Thoracic aorta (tissue), 2 donors: ENCODE data around the gene SQOR. TPM values are rescaled to one million over a fixed set of nuclear protein-coding genes. Genes with fewer than 3 reads are reported as not detected.

Experiments used
- ATAC-seq: fragments of 150-250 bp; one replicate; pipeline ENCODE4 v1.8.0; 2017; ENCODE audit warnings: low read depth; ENCODE audit not compliant: insufficient number of reproducible peaks, low FRiP score
- DNase-seq: peaks from one replicate; pipeline ENCODE4 v3.0.0-alpha.2; 2020; ENCODE audit warnings: low spot score
- H3K27ac ChIP-seq, 2 donors: fragments of 200-600 bp; sonication (generic); 1 replicate in 1 of 2; 2 replicates in 1 of 2; pipeline ENCODE4 v1.5.1; 2016; ENCODE audit warnings: mild to moderate bottlenecking in 2 of 2, moderate library complexity in 2 of 2
- H3K27me3 ChIP-seq: fragments of 200-600 bp; sonication (generic); replicated peaks from 2 replicates; pipeline ENCODE4 v1.6.0; 2016; ENCODE audit warnings: mild to moderate bottlenecking; ENCODE audit not compliant: insufficient read depth
- H3K36me3 ChIP-seq: fragments of 200-600 bp; sonication (generic); one replicate; pipeline ENCODE4 v1.5.1; 2016
- H3K4me1 ChIP-seq, 2 donors: fragments of 200-600 bp; sonication (generic); 1 replicate in 1 of 2; 2 replicates in 1 of 2; pipeline versions ENCODE4 v1.5.1 to v1.6.0; 2016; ENCODE audit warnings: low read depth in 2 of 2, mild to moderate bottlenecking in 1 of 2; ENCODE audit not compliant: control insufficient read depth in 1 of 2
- H3K4me3 ChIP-seq: fragments of 200-600 bp; sonication (generic); 2 replicates; pipeline ENCODE4 v1.5.1; 2016; ENCODE audit warnings: mild to moderate bottlenecking
- H3K9me3 ChIP-seq: fragments of 200-600 bp; sonication (generic); 2 replicates; pipeline ENCODE4 v1.5.1; 2016
- CTCF ChIP-seq: fragments of 200-600 bp; sonication (generic); IDR thresholded peaks from one replicate; pipeline ENCODE4 v1.5.1; 2019; ENCODE audit warnings: antibody characterized with exemption
- total RNA-seq, 2 donors: library from RNA; depleted of rRNA; stranded (reverse); fragments of >200 nt; gene quantifications; one replicate each; pipeline versions ENCODE4 v1.1.0 to v1.2.3, GENCODE V29; 2016

Gene SQOR
- total RNA-seq, 2 donors from 2014 or later, result 57.0 to 65.1 TPM

- DNase-seq (no peak), ATAC-seq (no peak)
- Histone ChIP-seq H3K27ac (no peak overlapping the region), H3K27me3 (no peaks in the 10 kb centered on the region), H3K9me3 (no peaks in the 10 kb centered on the region), H3K4me3 (no peak overlapping the region), H3K36me3 (peaks cover 10% of the 10 kb centered on the region), H3K4me1 (peaks cover 5% of the 10 kb centered on the region in 2 donors)
- TF ChIP-seq CTCF, result no peak
Measured at GRCh38 chr15:45594835-45595530, 39.8 kb upstream of the SQOR start.

DNA sequence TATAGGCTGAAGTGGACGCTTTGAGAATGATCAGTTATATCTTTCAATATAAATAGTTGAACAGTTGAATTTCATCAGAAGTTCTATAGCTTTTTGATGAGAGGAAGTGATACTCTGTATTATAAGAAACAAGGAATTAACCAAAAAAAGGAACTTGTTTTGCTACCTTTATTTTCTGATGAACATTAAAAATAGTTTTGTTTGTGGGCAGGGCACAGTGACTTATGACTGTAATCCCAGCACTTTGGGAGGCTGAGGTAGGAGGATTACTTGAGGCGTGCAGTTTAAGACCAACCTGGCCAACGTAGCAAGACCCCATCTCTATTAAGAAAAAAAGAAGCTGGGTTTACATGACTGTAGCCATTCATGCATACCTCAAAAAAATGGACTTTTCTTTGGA, 30.9 kb upstream of the SQOR start:
- Histone ChIP-seq H3K4me1 (peaks cover 0 to 3% of the 10 kb centered on the region in 2 donors), H3K36me3 (no peaks in the 10 kb centered on the region), H3K9me3 (no peaks in the 10 kb centered on the region), H3K4me3 (no peak overlapping the region), H3K27ac (no peak overlapping the region), H3K27me3 (no peaks in the 10 kb centered on the region)
- TF ChIP-seq CTCF, result no peak
- DNase-seq, result no peak
- no peak for ATAC-seq

- no peaks in the 10 kb centered on the region for H3K9me3 ChIP-seq
- no peaks in the 10 kb centered on the region for H3K27me3 ChIP-seq
- DNase-seq, result no peak
- H3K36me3 ChIP-seq, result no peaks in the 10 kb centered on the region
- TF ChIP-seq CTCF, result no peak
- H3K4me1 ChIP-seq, result peaks cover 0 to 3% of the 10 kb centered on the region in 2 donors
- no peak for ATAC-seq
- H3K27ac ChIP-seq, result no peak overlapping the region
- no peak overlapping the region for H3K4me3 ChIP-seq
Measured at GRCh38 chr15:45604326-45604725, 30.5 kb upstream of the SQOR start.

DNA sequence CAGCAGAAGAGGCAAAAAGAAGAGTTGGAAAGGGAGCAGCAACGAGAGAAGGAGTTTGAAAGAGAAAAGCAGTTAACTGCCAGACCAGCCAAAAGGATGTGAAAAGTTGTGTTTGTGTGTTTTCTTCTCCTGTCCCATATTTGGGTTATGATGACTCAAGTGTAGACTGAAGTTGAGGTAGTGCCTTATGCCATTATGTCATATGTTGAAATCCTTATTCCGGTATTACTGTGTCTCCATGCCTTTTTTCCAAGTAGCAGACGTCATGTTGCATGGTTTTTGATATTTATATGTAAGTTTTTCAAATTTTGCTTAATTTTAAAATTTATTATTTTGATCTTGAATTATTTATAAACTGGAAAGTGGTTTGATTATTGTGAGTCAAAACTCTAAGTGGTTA, 28.4 kb upstream of the SQOR start:
- Histone ChIP-seq H3K4me3 (no peak overlapping the region), H3K9me3 (no peaks in the 10 kb centered on the region), H3K36me3 (peaks cover 4% of the 10 kb centered on the region), H3K27ac (no peak overlapping the region), H3K27me3 (no peaks in the 10 kb centered on the region), H3K4me1 (peaks cover 0 to 3% of the 10 kb centered on the region in 2 donors)
- TF ChIP-seq CTCF, result no peak
- ATAC-seq, result no peak
- no peak for DNase-seq

DNA sequence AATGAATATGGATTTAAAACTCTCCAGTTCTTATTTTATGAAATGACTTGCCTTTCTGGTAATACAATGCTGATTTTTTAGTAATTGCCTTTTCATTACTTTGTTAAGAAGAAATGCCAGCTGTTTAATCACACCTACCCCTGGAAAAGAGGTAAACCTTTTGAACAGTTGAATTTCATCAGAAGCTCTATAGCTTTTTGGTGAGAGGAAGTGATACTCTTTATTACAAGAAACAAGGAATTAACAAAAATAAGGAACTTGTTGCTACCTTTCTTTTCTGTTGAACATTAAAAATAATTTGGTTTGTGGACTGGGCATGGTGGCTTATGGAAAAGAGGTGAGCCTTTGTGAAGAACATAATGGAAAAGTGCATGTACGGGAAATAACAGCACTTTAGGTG, 28.0 kb upstream of the SQOR start:
- H3K9me3 ChIP-seq, result no peaks in the 10 kb centered on the region
- no peak overlapping the region for H3K27ac ChIP-seq
- ATAC-seq (no peak), DNase-seq (no peak)
- H3K4me1 ChIP-seq, result peaks cover 0 to 3% of the 10 kb centered on the region in 2 donors
- no peak for TF ChIP-seq CTCF
- peaks cover 4% of the 10 kb centered on the region for H3K36me3 ChIP-seq
- no peak overlapping the region for H3K4me3 ChIP-seq
- no peaks in the 10 kb centered on the region for H3K27me3 ChIP-seq
